ENCODE measurements around the gene HMGN5.

The HMGN5 gene

GRCh38 chrX:81120258-81120935, 81.3 kb downstream of the HMGN5 start:
- no peak for DNase-seq (ENCODE audit: low spot score)

GRCh38 chrX:81114757-81115156, 87.0 kb downstream of the HMGN5 start:
- DNase-seq (ENCODE audit: low spot score) = no peak

- no peak for DNase-seq (ENCODE audit: low spot score)
Measured at GRCh38 chrX:81110286-81110685, 91.4 kb downstream of the HMGN5 start.

- DNase-seq (ENCODE audit: low spot score) = no peak
Measured at GRCh38 chrX:81082649-81083048, 119.1 kb downstream of the HMGN5 start.
